CD4-positive, alpha-beta T cell treated with Interleukin-2 at 100 ng/mL for 4 hours (primary cell): Measurements from ENCODE around the gene CEP20.
A peak's percentile ranks its signal among the peaks of the same experiment; 100 is the strongest.

Experiments used
- DNase-seq: peaks from one replicate; pipeline ENCODE4 v3.0.0-alpha.2; 2020; ENCODE audit warnings: low spot score

Gene CEP20

GRCh38 chr16:15897834-15898254 lies 9.4 kb upstream of the CEP20 start:
- no peak for DNase-seq

- no peak for DNase-seq
These were observed 8.8 kb upstream of the CEP20 start for GRCh38 chr16:15897121-15897780.

- no peak for DNase-seq
These were observed 6.4 kb upstream of the CEP20 start for GRCh38 chr16:15894571-15895374.

DNA sequence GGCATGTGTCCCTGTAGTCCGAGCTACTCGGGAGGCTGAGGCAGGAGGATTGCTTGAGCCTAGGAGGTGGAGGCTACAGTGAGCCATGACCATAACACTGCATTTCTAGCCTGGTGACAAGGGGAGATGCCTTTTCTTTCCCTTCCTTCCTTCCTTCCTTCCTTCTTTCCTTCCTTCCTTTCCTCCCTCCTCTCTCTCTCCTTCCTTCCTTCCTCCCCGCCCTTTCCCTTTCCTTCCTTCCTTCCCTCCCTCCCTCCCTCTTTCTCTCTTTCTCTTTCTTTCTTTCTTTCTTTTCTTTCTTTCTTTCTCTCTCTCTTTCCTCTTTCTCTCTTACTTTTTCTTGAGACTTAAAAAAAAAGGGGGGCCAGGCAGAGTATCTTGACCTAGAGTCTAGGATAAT lies 3.1 kb upstream of the CEP20 start:
- DNase-seq = no peak

DNA sequence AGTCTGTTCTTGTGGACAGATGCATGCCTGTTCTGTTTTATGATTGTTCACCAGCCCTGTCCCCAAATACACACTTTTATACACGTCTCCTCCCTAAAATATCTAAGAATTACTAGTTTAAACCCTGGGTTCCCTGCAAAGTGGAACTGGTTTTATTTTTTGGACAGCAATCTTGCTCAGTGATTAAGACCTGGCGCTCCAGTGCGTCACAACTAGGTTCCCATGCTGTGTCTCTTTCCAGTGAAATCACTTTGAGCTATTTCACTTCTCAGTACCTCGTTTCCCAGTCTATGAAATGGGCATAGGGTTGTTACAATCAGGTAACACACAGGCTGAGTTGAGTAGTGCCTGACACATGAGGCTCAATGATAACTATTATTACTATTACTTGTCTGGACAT lies 1.1 kb downstream of the CEP20 start:
- no peak for DNase-seq

- no peak for DNase-seq
These were observed 2.3 kb downstream of the CEP20 start for GRCh38 chr16:15886078-15886477.

DNA sequence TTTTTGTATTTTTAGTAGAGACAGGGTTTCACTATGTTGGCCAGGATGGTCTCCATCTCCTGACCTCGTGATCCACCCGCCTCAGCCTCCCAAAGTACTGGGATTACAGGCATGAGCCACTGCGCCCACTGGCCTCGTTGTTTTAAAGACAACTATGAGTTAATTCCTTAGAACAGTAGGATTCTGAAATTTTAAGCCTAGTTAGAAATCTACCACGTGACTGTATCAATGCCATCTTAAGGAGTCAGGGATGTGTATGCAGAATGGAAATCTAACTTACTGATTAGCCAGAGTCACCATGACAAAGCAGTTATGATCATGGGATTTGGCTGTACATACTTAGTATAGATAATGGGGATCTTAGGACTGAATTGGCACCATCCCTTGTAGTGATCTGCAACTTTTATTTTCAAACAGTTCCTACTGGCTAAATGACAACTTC lies 2.8 kb downstream of the CEP20 start:
- DNase-seq = no peak

DNA sequence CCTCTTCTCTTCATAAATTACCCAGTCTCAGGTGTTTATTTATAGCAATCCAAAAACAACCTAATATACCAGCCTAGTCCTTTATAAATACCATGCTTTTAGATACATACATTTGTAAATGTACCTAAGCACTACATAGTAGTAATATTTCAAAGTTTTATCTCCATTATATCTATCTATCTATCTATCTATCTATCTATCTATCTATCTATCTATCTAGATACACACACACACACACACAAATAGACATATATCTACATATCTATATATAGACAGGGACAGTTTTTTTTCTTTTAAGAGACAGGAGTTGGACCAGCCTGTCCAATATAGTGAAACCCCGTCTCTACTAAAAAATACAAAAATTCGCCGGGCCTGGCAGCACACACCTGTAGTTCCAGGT lies 5.8 kb downstream of the CEP20 start:
- no peak for DNase-seq

DNA sequence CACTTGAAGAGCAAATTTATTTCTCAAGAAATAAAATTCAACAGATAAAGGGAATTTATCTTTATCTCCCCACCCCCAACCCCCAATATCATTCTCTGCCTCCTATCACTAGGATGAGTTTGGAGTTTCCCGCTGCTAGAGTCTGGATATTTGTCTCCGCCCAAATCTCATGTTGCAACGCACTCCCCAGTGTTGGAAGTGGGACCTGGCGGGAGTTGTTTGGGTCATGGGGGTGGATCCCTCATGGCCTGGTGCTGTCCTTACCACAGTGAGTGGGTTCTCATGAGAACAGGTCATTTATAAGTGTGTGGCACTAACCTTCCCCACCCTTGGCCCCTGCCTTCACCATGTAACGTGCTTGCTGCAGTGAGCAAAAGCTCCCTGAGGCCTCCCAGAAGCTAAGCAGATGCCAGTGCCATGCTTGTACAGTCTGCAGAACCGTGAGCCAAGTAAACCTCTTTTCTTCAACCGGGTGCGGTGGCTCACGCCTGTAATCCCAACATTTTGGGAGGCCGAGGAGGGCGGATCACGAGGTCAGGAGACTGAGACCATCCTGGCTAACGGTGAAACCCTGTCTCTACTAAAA lies 6.5 kb downstream of the CEP20 start:
- no peak for DNase-seq

DNA sequence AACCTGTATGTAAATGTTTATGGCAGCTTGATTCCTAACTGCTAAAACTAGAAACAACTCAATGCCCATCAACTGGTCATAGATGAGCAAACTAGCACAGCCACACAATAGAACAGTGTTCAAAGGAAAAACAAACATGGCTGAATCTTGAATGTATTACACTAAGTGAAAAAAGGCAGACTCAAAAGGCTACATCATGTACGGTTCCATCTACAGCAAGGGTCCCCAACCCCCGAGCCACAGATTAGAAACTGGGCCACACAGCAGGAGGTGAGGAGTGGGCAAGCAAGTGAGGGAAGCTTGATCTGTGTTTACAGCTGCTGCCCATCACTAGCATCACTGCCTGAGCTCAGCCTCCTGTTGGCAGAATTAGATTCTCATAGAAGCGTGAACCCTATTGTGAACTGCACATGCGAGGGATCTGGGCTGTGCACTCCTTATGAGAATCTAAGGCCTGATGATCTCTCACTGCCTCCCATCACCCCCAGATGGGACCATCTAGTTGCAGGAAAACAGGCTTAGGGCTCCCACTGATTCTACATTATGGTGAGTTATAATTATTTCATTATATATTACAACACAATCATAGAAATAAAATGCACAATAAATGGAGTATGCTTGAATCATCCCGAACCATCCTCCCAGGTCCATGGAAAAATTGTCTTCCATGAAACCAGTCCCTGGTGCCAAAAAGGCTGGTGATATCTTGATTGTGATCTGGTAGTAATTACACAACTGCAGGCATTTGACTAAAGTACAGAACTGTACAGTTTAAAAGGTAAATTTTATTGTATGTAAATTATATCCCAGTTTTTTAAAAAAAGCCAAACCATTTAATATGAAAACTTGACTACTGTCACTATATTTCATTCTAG lies 7.7 kb downstream of the CEP20 start:
- no peak for DNase-seq

- no peak for DNase-seq
These were observed 9.1 kb downstream of the CEP20 start for GRCh38 chr16:15879255-15879811.

DNA sequence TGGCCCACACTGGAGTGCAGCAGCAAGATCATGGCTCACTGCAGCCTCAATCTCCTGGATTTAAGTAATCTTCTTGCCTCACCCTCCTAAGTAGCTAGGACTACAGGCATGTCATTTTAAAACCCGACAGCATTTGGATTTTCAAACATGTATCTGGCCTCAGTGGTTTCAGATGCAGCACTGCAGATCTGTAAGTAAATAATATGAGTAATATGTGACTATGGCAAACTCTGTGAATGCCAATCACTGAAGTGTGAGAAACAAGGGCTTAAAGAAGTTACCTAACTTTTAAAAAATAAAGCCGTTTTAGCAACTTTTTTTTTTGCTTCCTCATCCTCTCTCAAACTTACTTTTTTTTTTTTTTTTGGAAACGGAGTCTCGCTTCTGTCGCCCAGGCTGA lies 11.9 kb downstream of the CEP20 start:
- no peak for DNase-seq

DNA sequence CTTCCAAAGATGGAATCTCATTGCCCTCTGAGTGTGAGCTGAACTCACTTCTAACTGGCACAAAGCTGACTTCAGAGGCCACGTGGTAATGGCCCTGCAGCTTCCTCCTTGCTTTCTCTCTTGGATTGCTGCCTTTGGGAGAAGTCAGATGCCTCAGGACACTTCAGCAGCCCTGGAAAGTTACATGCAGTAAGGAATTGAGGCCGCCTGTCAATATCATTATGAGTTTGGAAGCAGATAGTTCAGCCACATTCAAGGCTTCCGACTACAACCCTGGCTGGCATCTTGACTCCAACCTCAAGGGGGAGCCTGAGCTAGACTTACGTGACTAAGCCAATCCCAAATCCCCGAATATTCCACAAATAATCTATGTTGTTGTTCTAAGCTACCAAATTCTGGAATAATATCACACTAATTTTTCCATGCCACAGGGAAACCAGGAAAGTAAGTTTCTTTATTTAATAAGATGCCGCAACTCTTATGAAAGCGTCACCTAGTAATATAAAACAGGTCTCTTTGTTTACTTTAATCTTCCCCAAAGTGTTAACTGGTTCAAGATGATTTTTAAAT lies 13.6 kb downstream of the CEP20 start:
- peak; percentile 1 for DNase-seq

DNA sequence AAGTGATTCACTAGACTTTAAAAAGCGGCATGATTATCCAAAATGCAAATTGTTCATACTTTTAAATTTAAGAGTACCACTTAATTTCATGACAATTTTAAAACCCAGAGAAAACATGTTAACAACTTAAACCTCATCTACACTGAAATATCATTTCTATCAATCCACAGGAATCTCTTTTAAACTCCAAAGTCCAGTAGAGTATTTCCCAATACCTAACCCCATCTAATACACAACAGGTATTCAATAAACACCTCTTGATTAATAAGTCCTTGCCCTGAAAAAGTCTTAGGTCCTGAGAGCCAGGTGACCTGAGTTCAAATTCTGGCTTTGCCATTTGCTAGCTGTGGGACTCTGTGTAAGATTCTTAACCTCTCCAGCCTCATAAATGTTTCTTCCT lies 14.7 kb downstream of the CEP20 start:
- no peak for DNase-seq

DNA sequence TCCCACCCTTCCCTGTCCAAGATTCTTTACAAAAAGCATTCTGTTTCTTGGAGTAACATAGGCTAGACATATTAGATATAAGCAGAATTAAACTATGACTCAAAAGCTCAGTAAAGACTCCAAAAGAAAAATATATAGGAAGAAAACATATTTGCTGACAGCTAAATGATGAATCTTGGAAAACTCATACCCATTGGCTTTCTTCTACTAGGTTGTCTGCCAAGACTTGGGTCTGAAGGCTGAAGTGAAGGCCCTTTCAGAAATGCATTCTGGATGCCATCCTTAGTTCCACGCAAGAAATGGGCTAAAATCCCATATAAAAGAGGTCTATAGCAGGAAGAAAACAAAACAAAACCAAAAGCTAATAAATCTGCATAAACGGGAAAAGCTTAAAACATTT lies 15.1 kb downstream of the CEP20 start:
- no peak for DNase-seq

- DNase-seq = no peak
These were observed 18.4 kb downstream of the CEP20 start for GRCh38 chr16:15870011-15870410.

- DNase-seq = no peak
These were observed 22.0 kb downstream of the CEP20 start for GRCh38 chr16:15866451-15866850.

DNA sequence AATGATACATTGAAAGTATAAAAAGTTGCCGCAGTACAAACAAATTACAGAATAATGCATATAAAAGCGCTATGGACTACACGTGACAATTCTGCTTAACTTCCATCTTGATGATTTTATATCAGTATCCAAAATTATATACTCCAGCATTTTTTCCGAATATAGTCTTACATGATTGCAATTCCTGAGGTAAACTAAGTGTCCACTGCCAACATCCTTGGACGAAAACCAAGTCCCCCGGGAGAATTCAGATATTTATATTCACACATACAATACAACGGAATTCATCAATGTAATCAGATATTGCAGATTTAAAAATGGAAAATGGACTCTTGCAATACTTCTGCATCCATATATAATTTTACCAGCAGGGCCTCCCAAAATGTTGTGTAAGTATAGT lies 22.7 kb downstream of the CEP20 start:
- no peak for DNase-seq

DNA sequence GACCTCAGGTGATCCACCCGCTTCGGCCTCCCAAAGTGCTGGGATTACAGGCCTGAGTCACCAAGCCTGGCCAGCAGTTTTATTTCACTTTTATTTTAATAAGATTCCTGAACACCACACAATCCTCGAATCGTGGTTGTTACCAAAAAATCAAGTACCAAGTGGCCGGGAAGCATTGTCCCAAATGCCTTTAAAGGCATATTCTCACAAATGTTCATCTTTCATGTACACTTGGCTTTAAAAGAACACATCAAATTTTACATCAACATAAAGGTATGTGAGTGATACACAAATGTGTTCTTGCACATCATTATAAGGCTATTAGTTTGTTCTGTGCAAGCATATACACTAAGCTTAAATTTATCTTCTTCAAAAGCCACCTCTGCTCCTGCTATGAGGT lies 23.5 kb downstream of the CEP20 start:
- no peak for DNase-seq

GRCh38 chr16:15861996-15862395 lies 26.4 kb downstream of the CEP20 start:
- no peak for DNase-seq

DNA sequence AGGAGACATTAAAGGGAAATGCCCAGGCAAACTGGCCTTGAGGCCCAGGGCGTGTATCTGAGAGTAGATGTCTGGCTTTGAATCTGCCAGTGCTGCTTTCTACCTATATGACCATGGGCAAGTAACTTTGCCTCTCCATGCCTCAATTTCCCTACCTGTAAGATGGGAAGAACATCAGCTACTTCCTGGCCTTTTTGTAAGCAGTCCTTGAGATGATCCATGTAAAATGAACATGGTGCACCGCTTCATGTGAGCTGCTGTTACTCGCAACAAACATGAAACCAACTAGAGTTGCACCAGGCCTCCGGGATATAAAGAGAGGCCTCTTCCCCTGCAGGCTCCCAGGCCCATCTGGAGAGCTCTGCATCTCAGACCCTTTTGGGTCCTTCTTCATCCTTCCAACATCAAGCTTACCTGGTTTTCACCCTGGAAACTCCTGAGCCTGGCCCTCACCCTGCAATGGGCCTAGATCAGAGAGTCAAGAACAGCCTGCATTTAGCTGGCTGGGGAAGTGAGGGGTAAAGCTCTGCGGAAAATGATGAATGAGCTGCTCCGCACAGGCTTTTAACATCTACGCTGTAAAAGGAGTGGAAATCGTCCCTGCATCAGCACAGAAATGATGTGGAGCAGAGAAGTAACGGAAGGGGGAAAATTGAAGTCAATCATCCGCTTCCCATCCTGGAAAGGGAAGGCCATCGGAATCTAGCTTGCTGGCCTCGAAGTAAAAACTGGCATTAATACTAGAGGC lies 29.3 kb downstream of the CEP20 start:
- DNase-seq = no peak
